Measurements from ENCODE around the gene DYSF. TPM values are rescaled to one million over a fixed set of nuclear protein-coding genes. Genes with fewer than 3 reads are reported as not detected.
"Not testable (repeated sequence)": the region's sequence is repeated elsewhere in the genome, so short reads cannot be mapped to it uniquely, and the experiment has no call there.

Gene DYSF
- total RNA-seq, 1 donor = 0.18 TPM

GRCh38 chr2:71479261-71479660, 25.9 kb downstream of the DYSF start:
- no peak overlapping the region for H3K4me3 ChIP-seq (ENCODE audit: low read depth, low read length)
- DNase-seq (ENCODE audit: low read depth) = no peak
- no peak for TF ChIP-seq CTCF (IDR thresholded peaks at IDR 0.05; ENCODE audit: insufficient read depth, low read length)

GRCh38 chr2:71481111-71481510, 27.8 kb downstream of the DYSF start:
- no peak for TF ChIP-seq CTCF (IDR thresholded peaks at IDR 0.05; ENCODE audit: insufficient read depth, low read length)
- no peak for DNase-seq (ENCODE audit: low read depth)
- H3K4me3 ChIP-seq (ENCODE audit: low read depth, low read length) = no peak overlapping the region

- no peak for TF ChIP-seq CTCF (IDR thresholded peaks at IDR 0.05; ENCODE audit: insufficient read depth, low read length)
- no peak overlapping the region for H3K4me3 ChIP-seq (ENCODE audit: low read depth, low read length)
- no peak for DNase-seq (ENCODE audit: low read depth)
Observed at GRCh38 chr2:71482055-71482454, 28.7 kb downstream of the DYSF start.

- no peak for TF ChIP-seq CTCF (IDR thresholded peaks at IDR 0.05; ENCODE audit: insufficient read depth, low read length)
- no peak overlapping the region for H3K4me3 ChIP-seq (ENCODE audit: low read depth, low read length)
- no peak for DNase-seq (ENCODE audit: low read depth)
Observed at GRCh38 chr2:71483246-71483645, 29.9 kb downstream of the DYSF start.

- TF ChIP-seq CTCF (IDR thresholded peaks at IDR 0.05; ENCODE audit: insufficient read depth, low read length) = no peak
- H3K4me3 ChIP-seq (ENCODE audit: low read depth, low read length) = no peak overlapping the region
- DNase-seq (ENCODE audit: low read depth) = no peak
Observed at GRCh38 chr2:71484354-71484753, 31.0 kb downstream of the DYSF start.

GRCh38 chr2:71486881-71487640, 33.7 kb downstream of the DYSF start:
- no peak overlapping the region for H3K4me3 ChIP-seq (ENCODE audit: low read depth, low read length)
- TF ChIP-seq CTCF (IDR thresholded peaks at IDR 0.05; ENCODE audit: insufficient read depth, low read length) = no peak
- no peak for DNase-seq (ENCODE audit: low read depth)

- not testable (repeated sequence) for H3K4me3 ChIP-seq (ENCODE audit: low read depth, low read length); DNase-seq (ENCODE audit: low read depth)
Observed at GRCh38 chr2:71491551-71491950, 38.2 kb downstream of the DYSF start.

All from fibroblast of the aortic adventitia (primary cell).